Type B pancreatic cell (in vitro differentiated cells): Measurements from ENCODE around the gene CARD9. TPM values are rescaled to one million over a fixed set of nuclear protein-coding genes. Genes with fewer than 3 reads are reported as not detected.

ENCODE experiments used
- DNase-seq: peaks from one replicate; pipeline ENCODE4 v3.0.0; 2021; ENCODE audit warnings: mixed read lengths; ENCODE audit not compliant: unreplicated experiment; ENCODE audit errors: extremely low spot score
- H3K27ac Mint-ChIP-seq: 2 replicates; pipeline ENCODE4 v1.8.0; 2021; ENCODE audit warnings: mild to moderate bottlenecking, mixed read lengths
- H3K27me3 Mint-ChIP-seq: 2 replicates; pipeline ENCODE4 v1.8.0; 2021; ENCODE audit warnings: mixed read lengths
- H3K36me3 Mint-ChIP-seq: 2 replicates; pipeline ENCODE4 v1.8.0; 2021; ENCODE audit warnings: mixed read lengths
- H3K4me1 Mint-ChIP-seq: one replicate; pipeline ENCODE4 v1.8.0; 2021; ENCODE audit warnings: mixed read lengths; ENCODE audit not compliant: unreplicated experiment
- H3K4me3 Mint-ChIP-seq: 2 replicates; pipeline ENCODE4 v1.8.0; 2021; ENCODE audit warnings: mild to moderate bottlenecking, mixed read lengths
- H3K9me3 Mint-ChIP-seq: 2 replicates; pipeline ENCODE4 v1.8.0; 2021; ENCODE audit warnings: mixed read lengths
- CTCF ChIP-seq: fragments of 200-600 bp; sonication (generic); conservative IDR thresholded peaks from 2 replicates; pipeline ENCODE4 v1.5.0; 2021; ENCODE audit warnings: antibody characterized with exemption, mild to moderate bottlenecking
- total RNA-seq: library from RNA; stranded (reverse); gene quantifications from 2 replicates; pipeline ENCODE4 v1.2.1, GENCODE V29; 2021; ENCODE audit warnings: low replicate concordance

The CARD9 gene
- total RNA-seq, 1 donor from 2014 or later: 2.6 TPM

GRCh38 chr9:136331030-136331429, 42.4 kb downstream of the CARD9 start:
- TF ChIP-seq CTCF: no peak
- H3K27ac Mint-ChIP-seq: no peak overlapping the region
- no peaks in the 10 kb centered on the region for H3K9me3 Mint-ChIP-seq
- no peaks in the 10 kb centered on the region for H3K27me3 Mint-ChIP-seq
- DNase-seq: no peak
- peaks cover 4% of the 10 kb centered on the region for H3K4me1 Mint-ChIP-seq
- H3K4me3 Mint-ChIP-seq: no peak overlapping the region
- no peaks in the 10 kb centered on the region for H3K36me3 Mint-ChIP-seq

GRCh38 chr9:136330406-136330990, 43.0 kb downstream of the CARD9 start:
- Mint-ChIP-seq H3K36me3 (no peaks in the 10 kb centered on the region), H3K9me3 (no peaks in the 10 kb centered on the region), H3K4me3 (no peak overlapping the region), H3K4me1 (peaks cover 9% of the 10 kb centered on the region), H3K27ac (no peak overlapping the region), H3K27me3 (no peaks in the 10 kb centered on the region)
- no peak for TF ChIP-seq CTCF
- DNase-seq: no peak

GRCh38 chr9:136329636-136330405, 43.6 kb downstream of the CARD9 start:
- Mint-ChIP-seq H3K27me3 (no peaks in the 10 kb centered on the region), H3K9me3 (no peaks in the 10 kb centered on the region), H3K27ac (no peak overlapping the region), H3K4me1 (peaks cover 9% of the 10 kb centered on the region), H3K4me3 (peak overlapping the region; percentile 96), H3K36me3 (no peaks in the 10 kb centered on the region)
- no peak for DNase-seq
- TF ChIP-seq CTCF: no peak

- DNase-seq: no peak
- TF ChIP-seq CTCF: no peak
- H3K4me3 Mint-ChIP-seq: peak overlapping the region; percentile 96
- no peaks in the 10 kb centered on the region for H3K36me3 Mint-ChIP-seq
- H3K9me3 Mint-ChIP-seq: no peaks in the 10 kb centered on the region
- H3K4me1 Mint-ChIP-seq: peaks cover 9% of the 10 kb centered on the region
- no peak overlapping the region for H3K27ac Mint-ChIP-seq
- no peaks in the 10 kb centered on the region for H3K27me3 Mint-ChIP-seq
Observed at GRCh38 chr9:136329211-136329627, 44.2 kb downstream of the CARD9 start.

GRCh38 chr9:136328622-136329041, 44.8 kb downstream of the CARD9 start:
- Mint-ChIP-seq H3K4me1 (peaks cover 12% of the 10 kb centered on the region), H3K9me3 (no peaks in the 10 kb centered on the region), H3K4me3 (peak overlapping the region; percentile 96), H3K27me3 (no peaks in the 10 kb centered on the region), H3K36me3 (no peaks in the 10 kb centered on the region), H3K27ac (peak overlapping the region; percentile 93)
- no peak for TF ChIP-seq CTCF
- DNase-seq: no peak
